Panc1 (cell line): Measurements from ENCODE around the gene KDM4B. TPM values are rescaled to one million over a fixed set of nuclear protein-coding genes. Genes with fewer than 3 reads are reported as not detected.

Experiments
- ATAC-seq: fragments of 200-7000 bp; cut with Tn5 transposase; 2 replicates; pipeline ENCODE4 v1.9.1; 2020; ENCODE audit warnings: mild to moderate bottlenecking, moderate library complexity
- BruUV-seq: library from RNA; stranded (reverse); fragments of 400-500 nt; replicated peaks from 2 replicates; lab custom pipeline; 2021; lab: Mats Ljungman, UMichigan
- CTCF ChIA-PET: fragments of 300-600 bp; sonication (Branson Sonifier 250); formaldehyde crosslinking; loops from one replicate; lab custom pipeline; 2022; ENCODE audit warnings: antibody characterized with exemption; lab: Charles Lee
- POLR2A ChIA-PET: fragments of 300-600 bp; sonication (Branson Sonifier 250); formaldehyde crosslinking; loops from one replicate; lab custom pipeline; 2022; ENCODE audit warnings: antibody characterized with exemption; lab: Charles Lee
- DNase-seq: peaks from one replicate; pipeline ENCODE4 v3.0.0-alpha.2; 2010; ENCODE audit warnings: low read depth, low spot score
- H3K27ac ChIP-seq: 2 replicates; pipeline ENCODE4 v1.5.1; 2011; ENCODE audit warnings: mild to moderate bottlenecking, low read length, inconsistent platforms
- H3K27me3 ChIP-seq: fragments of 200-500 bp; sonication (Bioruptor generic); 2 replicates; pipeline ENCODE4 v1.6.0; 2014; ENCODE audit warnings: low read length, inconsistent platforms; ENCODE audit not compliant: control insufficient read depth, insufficient read depth
- H3K36me3 ChIP-seq: fragments of 200-500 bp; sonication (Bioruptor generic); 2 replicates; pipeline ENCODE4 v1.5.1; 2014; ENCODE audit warnings: inconsistent platforms, mild to moderate bottlenecking, low read length, moderate library complexity; ENCODE audit not compliant: control insufficient read depth, insufficient read depth
- H3K4me1 ChIP-seq: 2 replicates; pipeline ENCODE4 v1.5.1; 2011; ENCODE audit warnings: inconsistent platforms, mild to moderate bottlenecking, low read length, moderate library complexity; ENCODE audit not compliant: control insufficient read depth, insufficient read depth
- H3K4me3 ChIP-seq, 2 experiments: 2 replicates each; pipeline ENCODE4 v1.5.1; 2011 to 2012; ENCODE audit warnings: low read depth in 2 of 2, low read length in 2 of 2, mild to moderate bottlenecking in 2 of 2, inconsistent platforms in 1 of 2, moderate library complexity in 1 of 2
- H3K9me3 ChIP-seq: fragments of 200-500 bp; sonication (Bioruptor generic); 2 replicates; pipeline ENCODE4 v1.5.1; 2014; ENCODE audit warnings: low read depth, mild to moderate bottlenecking, inconsistent platforms, low read length, moderate library complexity; ENCODE audit not compliant: control insufficient read depth, insufficient read depth
- CTCF ChIP-seq: fragments of 450-650 bp; IDR thresholded peaks from 2 replicates; pipeline ENCODE4 v1.5.1; 2017; ENCODE audit warnings: mild to moderate bottlenecking
- POLR2AphosphoS5 ChIP-seq: IDR thresholded peaks from 2 replicates; pipeline ENCODE4 v1.6.1; 2012; ENCODE audit warnings: mild to moderate bottlenecking, low read depth, low read length, moderate library complexity
- REST ChIP-seq, 2 experiments: IDR thresholded peaks; 2 replicates each; pipeline ENCODE4 v1.6.1; 2011 to 2012; ENCODE audit warnings: low read depth in 2 of 2, control low read depth in 1 of 2, low read length in 1 of 2, mild to moderate bottlenecking in 1 of 2, moderate library complexity in 1 of 2; ENCODE audit not compliant: insufficient read depth in 1 of 2
- SIN3A ChIP-seq: IDR thresholded peaks from 2 replicates; pipeline ENCODE4 v1.6.1; 2012; ENCODE audit warnings: low read depth, mild to moderate bottlenecking, low read length, moderate library complexity, borderline replicate concordance; ENCODE audit not compliant: insufficient read depth
- TCF7L2 ChIP-seq: IDR thresholded peaks from 2 replicates; pipeline ENCODE4 v1.6.1; 2011; ENCODE audit warnings: mild to moderate bottlenecking, low read depth, low read length, inconsistent platforms
- in situ Hi-C: cut with HindIII; loops from 2 replicates; pipeline ENCODE4 v1.10.0; 2016; ENCODE audit warnings: low sequenced_read_pairs, low pct_unique_long_range_greater_than_20kb
- intact Hi-C: fragments of 100-400 bp; cut with micrococcal nuclease; formaldehyde crosslinking; loops from one replicate; pipeline ENCODE4 v1.10.0; 2022; ENCODE audit not compliant: unreplicated experiment
- total RNA-seq: library from RNA; stranded (reverse); gene quantifications from one replicate; pipeline ENCODE4 v1.2.1, GENCODE V29; 2021; ENCODE audit not compliant: unreplicated experiment

KDM4B gene
- total RNA-seq, 1 experiment from 2014 or later, result 18.4 TPM

GRCh38 chr19:5078182-5078581 lies 109.3 kb downstream of the KDM4B start:
- ChIA-PET POLR2A (no interaction called here), CTCF (no interaction called here)
- no peak for TF ChIP-seq POLR2AphosphoS5
- TF ChIP-seq TCF7L2, result no peak
- TF ChIP-seq CTCF, result no peak
- no peak for TF ChIP-seq REST (IDR thresholded peaks at IDR 0.05; ENCODE audit: insufficient read depth in 1 of 2, low read depth in 2 of 2, low read length in 1 of 2)
- no peak for TF ChIP-seq SIN3A
- no peaks in the 10 kb centered on the region for H3K9me3 ChIP-seq
- H3K36me3 ChIP-seq, result no peaks in the 10 kb centered on the region
- no peaks in the 10 kb centered on the region for H3K4me1 ChIP-seq
- no TSS peak for BruUV-seq
- intact Hi-C loops (no loop called here), in situ Hi-C loops (no loop called here)
- no peak overlapping the region for H3K4me3 ChIP-seq
- DNase-seq, result no peak
- H3K27me3 ChIP-seq, result no peaks in the 10 kb centered on the region
- H3K27ac ChIP-seq, result no peak overlapping the region
- ATAC-seq, result no peak

GRCh38 chr19:5078666-5079065 lies 109.8 kb downstream of the KDM4B start:
- BruUV-seq, result no TSS peak
- TF ChIP-seq TCF7L2, result no peak
- no peak for TF ChIP-seq CTCF
- no peak for TF ChIP-seq REST (IDR thresholded peaks at IDR 0.05; ENCODE audit: insufficient read depth in 1 of 2, low read depth in 2 of 2, low read length in 1 of 2)
- no peak for TF ChIP-seq SIN3A
- no peak for TF ChIP-seq POLR2AphosphoS5
- Histone ChIP-seq H3K27me3 (no peaks in the 10 kb centered on the region), H3K36me3 (no peaks in the 10 kb centered on the region), H3K9me3 (no peaks in the 10 kb centered on the region), H3K4me3 (no peak overlapping the region), H3K4me1 (no peaks in the 10 kb centered on the region), H3K27ac (no peak overlapping the region)
- DNase-seq (no peak), ATAC-seq (no peak)
- in situ Hi-C loops, result no loop called here
- ChIA-PET CTCF (no interaction called here), POLR2A (no interaction called here)
- intact Hi-C loops, result no loop called here
